HepG2 (cell line): ENCODE results near the gene HEMK1. TPM values are rescaled to one million over a fixed set of nuclear protein-coding genes. Genes with fewer than 3 reads are reported as not detected.

Experiments
- ARHGAP35 ChIP-seq: sonication (generic); formaldehyde crosslinking; IDR thresholded peaks from 2 replicates; pipeline ENCODE4 v1.9.0; 2022; ENCODE audit warnings: mild to moderate bottlenecking, inconsistent platforms, moderate library complexity, missing genetic modification reagents, borderline replicate concordance
- ATF1 ChIP-seq: IDR thresholded peaks from 2 replicates; pipeline ENCODE4 v1.6.1; 2016; ENCODE audit warnings: mild to moderate bottlenecking, control low read depth
- CENPBD1 ChIP-seq: sonication (generic); formaldehyde crosslinking; IDR thresholded peaks from 2 replicates; pipeline ENCODE4 v1.8.0; 2022; ENCODE audit warnings: missing genetic modification reagents, low read depth, mild to moderate bottlenecking, borderline replicate concordance
- ESRRA ChIP-seq: sonication (generic); formaldehyde crosslinking; IDR thresholded peaks from 2 replicates; pipeline ENCODE4 v1.5.1; 2020; ENCODE audit warnings: mild to moderate bottlenecking, low read depth, missing genetic modification reagents
- GPBP1L1 ChIP-seq: sonication (generic); formaldehyde crosslinking; IDR thresholded peaks from 2 replicates; pipeline ENCODE4 v1.5.0; 2020; ENCODE audit warnings: mild to moderate bottlenecking, missing genetic modification reagents
- HES4 ChIP-seq: sonication (generic); formaldehyde crosslinking; IDR thresholded peaks from 2 replicates; pipeline ENCODE4 v1.9.0; 2021; ENCODE audit warnings: mild to moderate bottlenecking, missing genetic modification reagents, borderline replicate concordance
- HOXD1 ChIP-seq: sonication (generic); formaldehyde crosslinking; IDR thresholded peaks from 2 replicates; pipeline ENCODE4 v1.5.0; 2020; ENCODE audit warnings: missing genetic modification reagents
- ISX ChIP-seq: sonication (generic); formaldehyde crosslinking; conservative IDR thresholded peaks from 2 replicates; pipeline ENCODE4 v1.5.0; 2020; ENCODE audit warnings: missing genetic modification reagents
- KDM3A ChIP-seq: IDR thresholded peaks from 2 replicates; pipeline ENCODE4 v1.6.1; 2018; ENCODE audit warnings: low read depth, missing compliant biosample characterization
- NR1H2 ChIP-seq: sonication (generic); formaldehyde crosslinking; IDR thresholded peaks from 2 replicates; pipeline ENCODE4 v1.8.1; 2022; ENCODE audit warnings: low read depth, missing genetic modification reagents, borderline replicate concordance
- NR2F1 ChIP-seq, 2 experiments: fragments of 450-650 bp in 1 of 2; formaldehyde crosslinking in 1 of 2; IDR thresholded peaks; 2 replicates each; pipeline versions ENCODE4 v1.5.0 to v1.6.1; 2016 to 2020; ENCODE audit warnings: mild to moderate bottlenecking in 1 of 2, missing compliant biosample characterization in 1 of 2, missing genetic modification reagents in 1 of 2, moderate library complexity in 1 of 2
- NR2F6 ChIP-seq, 2 experiments: IDR thresholded peaks; 2 replicates each; pipeline ENCODE4 v1.6.1; 2016; ENCODE audit warnings: antibody characterized with exemption in 1 of 2, mild to moderate bottlenecking in 1 of 2
- PHF8 ChIP-seq: sonication (generic); formaldehyde crosslinking; IDR thresholded peaks from 2 replicates; pipeline ENCODE4 v1.5.0; 2020; ENCODE audit warnings: missing genetic modification reagents
- PITX1 ChIP-seq: sonication (generic); formaldehyde crosslinking; IDR thresholded peaks from 2 replicates; pipeline ENCODE4 v1.5.1; 2020; ENCODE audit warnings: mild to moderate bottlenecking, missing genetic modification reagents
- SYNCRIP ChIP-seq: fragments of 200-400 bp; formaldehyde crosslinking; IDR thresholded peaks from 2 replicates; pipeline ENCODE4 v1.6.1; 2018; ENCODE audit warnings: mild to moderate bottlenecking, low read depth, low read length; ENCODE audit not compliant: insufficient read depth
- ZBTB37 ChIP-seq: sonication (generic); formaldehyde crosslinking; IDR thresholded peaks from 2 replicates; pipeline ENCODE4 v1.4.0; 2020; ENCODE audit warnings: mild to moderate bottlenecking, missing genetic modification reagents
- ZBTB7A ChIP-seq: sonication (generic); formaldehyde crosslinking; IDR thresholded peaks from 2 replicates; pipeline ENCODE4 v1.8.0; 2022; ENCODE audit warnings: mild to moderate bottlenecking, missing genetic modification reagents
- ZNF383 ChIP-seq: sonication (generic); formaldehyde crosslinking; IDR thresholded peaks from 2 replicates; pipeline ENCODE4 v1.4.0; 2020; ENCODE audit warnings: missing genetic modification reagents, mild to moderate bottlenecking, borderline replicate concordance
- ZNF780A ChIP-seq: sonication (generic); formaldehyde crosslinking; IDR thresholded peaks from 2 replicates; pipeline ENCODE4 v1.8.0; 2022; ENCODE audit warnings: mild to moderate bottlenecking, missing genetic modification reagents, moderate library complexity
- ZNF891 ChIP-seq: sonication (generic); formaldehyde crosslinking; IDR thresholded peaks from 2 replicates; pipeline ENCODE4 v1.5.0; 2020; ENCODE audit warnings: mild to moderate bottlenecking, missing genetic modification reagents
- polyA plus RNA-seq, 8 experiments: library from polyadenylated mRNA; depleted of rRNA in 3 of 8; stranded (reverse) in 7 of 8; unstranded in 1 of 8; fragments of >200 nt; fragmentation: Illumina TruSeq in 4 of 8; extraction: Trizol in 4 of 8; gene quantifications; 2 replicates each; pipeline versions ENCODE4 v1.2.1 to v1.2.3, GENCODE V29; 2011 to 2016; ENCODE audit warnings: low read depth in 4 of 8, missing spikeins in 1 of 8, mixed read lengths in 1 of 8; ENCODE audit not compliant: insufficient read depth in 1 of 8
- total RNA-seq, 5 experiments: library from RNA; depleted of rRNA; stranded (reverse); fragments of >200 nt; fragmentation: Illumina TruSeq; extraction: Trizol; gene quantifications; 2 replicates each; pipeline ENCODE4 v1.2.3, GENCODE V29; 2016; ENCODE audit warnings: low read depth in 1 of 5
- TF ChIP-seq, protein P1 (sequence below), 2 experiments: fragments of 450-650 bp in 1 of 2; sonication (generic) in 1 of 2; formaldehyde crosslinking; IDR thresholded peaks; 2 replicates each; pipeline versions ENCODE4 v1.5.0 to v1.8.0; 2020 to 2022; ENCODE audit warnings: mild to moderate bottlenecking in 1 of 2, missing genetic modification reagents in 1 of 2
- TF ChIP-seq, protein P2 (sequence below): sonication (generic); formaldehyde crosslinking; IDR thresholded peaks from 2 replicates; pipeline ENCODE4 v1.9.0; 2021; ENCODE audit warnings: missing genetic modification reagents, borderline replicate concordance

HEMK1 gene
- total and polyA plus RNA-seq, 2 of the 13 experiments (the other 11 are each of a cell fraction or from before 2014, with no cell fraction given) = 9.8 to 12.6 TPM

DNA sequence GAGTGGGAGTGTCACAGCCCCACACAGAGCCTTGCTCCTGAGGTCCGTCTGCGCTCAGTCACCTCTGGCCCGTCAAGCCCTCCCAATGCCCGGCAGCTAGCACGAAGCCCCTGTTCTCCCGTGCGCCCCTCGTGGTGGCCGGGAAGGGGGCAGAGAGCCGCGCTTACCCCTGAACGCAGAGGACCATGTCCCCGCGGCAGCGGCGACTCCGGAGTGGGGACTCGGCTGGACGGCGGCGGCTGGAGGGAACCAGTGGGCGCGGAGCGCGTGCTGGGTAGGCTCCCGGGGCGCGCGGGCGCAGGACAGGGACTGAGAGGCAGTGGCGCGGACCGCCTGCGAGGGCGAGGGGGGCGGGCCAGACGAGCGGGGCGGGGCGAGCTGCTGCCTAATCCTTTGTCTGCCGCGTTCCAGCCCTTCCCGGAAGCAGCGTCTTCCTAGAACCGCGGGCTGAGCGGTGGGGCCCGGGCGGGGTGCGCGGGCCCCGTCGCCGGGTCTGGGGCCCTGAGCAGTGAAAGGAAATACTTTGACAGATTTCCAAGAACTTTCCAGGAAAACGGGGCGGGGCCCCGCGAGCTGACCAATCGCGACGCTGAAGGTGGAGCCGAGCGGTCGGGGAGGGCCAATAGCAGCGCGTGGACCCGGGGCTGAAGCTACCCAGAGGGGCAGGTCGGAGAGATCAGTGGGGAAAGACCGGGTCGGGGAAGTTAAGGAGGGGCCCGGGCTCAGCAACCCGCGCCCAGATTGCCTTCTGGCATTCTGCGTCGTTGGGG, 42.3 kb downstream of the HEMK1 start, which contains the start of gene CISH (continued):
- TF ChIP-seq ZBTB37 = no peak
- no peak for TF ChIP-seq ZNF383
- peak; percentile 92 for TF ChIP-seq NR1H2 (CRISPR knock-in tag)
- TF ChIP-seq NR2F1 (CRISPR knock-in tag; IDR thresholded peaks at IDR 0.05) = no peak
- no peak for TF ChIP-seq GPBP1L1
- peak; percentile 65; the same call in 1 of the 2 replicates for TF ChIP-seq HES4
- TF ChIP-seq, protein P1, sequence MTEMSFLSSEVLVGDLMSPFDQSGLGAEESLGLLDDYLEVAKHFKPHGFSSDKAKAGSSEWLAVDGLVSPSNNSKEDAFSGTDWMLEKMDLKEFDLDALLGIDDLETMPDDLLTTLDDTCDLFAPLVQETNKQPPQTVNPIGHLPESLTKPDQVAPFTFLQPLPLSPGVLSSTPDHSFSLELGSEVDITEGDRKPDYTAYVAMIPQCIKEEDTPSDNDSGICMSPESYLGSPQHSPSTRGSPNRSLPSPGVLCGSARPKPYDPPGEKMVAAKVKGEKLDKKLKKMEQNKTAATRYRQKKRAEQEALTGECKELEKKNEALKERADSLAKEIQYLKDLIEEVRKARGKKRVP (CRISPR knock-in tag; IDR thresholded peaks at IDR 0.05) = peak in 1 of 2 experiments; percentile 78; a peak in 2 of 4 replicates
- no peak for TF ChIP-seq ISX (CRISPR knock-in tag)
- peak; percentile 70; the same call in 1 of the 2 replicates for TF ChIP-seq ZNF891 (CRISPR knock-in tag)
- TF ChIP-seq PHF8 = peak; percentile 47
- TF ChIP-seq ESRRA (CRISPR knock-in tag) = peak; percentile 28
- TF ChIP-seq, protein P2, sequence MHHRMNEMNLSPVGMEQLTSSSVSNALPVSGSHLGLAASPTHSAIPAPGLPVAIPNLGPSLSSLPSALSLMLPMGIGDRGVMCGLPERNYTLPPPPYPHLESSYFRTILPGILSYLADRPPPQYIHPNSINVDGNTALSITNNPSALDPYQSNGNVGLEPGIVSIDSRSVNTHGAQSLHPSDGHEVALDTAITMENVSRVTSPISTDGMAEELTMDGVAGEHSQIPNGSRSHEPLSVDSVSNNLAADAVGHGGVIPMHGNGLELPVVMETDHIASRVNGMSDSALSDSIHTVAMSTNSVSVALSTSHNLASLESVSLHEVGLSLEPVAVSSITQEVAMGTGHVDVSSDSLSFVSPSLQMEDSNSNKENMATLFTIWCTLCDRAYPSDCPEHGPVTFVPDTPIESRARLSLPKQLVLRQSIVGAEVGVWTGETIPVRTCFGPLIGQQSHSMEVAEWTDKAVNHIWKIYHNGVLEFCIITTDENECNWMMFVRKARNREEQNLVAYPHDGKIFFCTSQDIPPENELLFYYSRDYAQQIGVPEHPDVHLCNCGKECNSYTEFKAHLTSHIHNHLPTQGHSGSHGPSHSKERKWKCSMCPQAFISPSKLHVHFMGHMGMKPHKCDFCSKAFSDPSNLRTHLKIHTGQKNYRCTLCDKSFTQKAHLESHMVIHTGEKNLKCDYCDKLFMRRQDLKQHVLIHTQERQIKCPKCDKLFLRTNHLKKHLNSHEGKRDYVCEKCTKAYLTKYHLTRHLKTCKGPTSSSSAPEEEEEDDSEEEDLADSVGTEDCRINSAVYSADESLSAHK (CRISPR knock-in tag) = no peak; the same call in 1 of the 2 replicates
- 0 out of 2 replicates have a peak, but pooled peaks have one; percentile 49 for TF ChIP-seq KDM3A (CRISPR knock-in tag)
- no peak for TF ChIP-seq CENPBD1
- TF ChIP-seq ZNF780A (CRISPR knock-in tag) = peak; percentile 65; the same call in 1 of the 2 replicates
- peak; percentile 66; the same call in 1 of the 2 replicates for TF ChIP-seq PITX1 (CRISPR knock-in tag)
- TF ChIP-seq ARHGAP35 = peak; percentile 64; the same call in 1 of the 2 replicates
- TF ChIP-seq NR2F6 (IDR thresholded peaks at IDR 0.05) = no peak
- TF ChIP-seq NR2F6 (CRISPR knock-in tag; IDR thresholded peaks at IDR 0.05) = peak; percentile 45; the same call in 1 of the 2 replicates
- peak; percentile 59; the same call in 1 of the 2 replicates for TF ChIP-seq HOXD1 (CRISPR knock-in tag)
- TF ChIP-seq ATF1 (CRISPR knock-in tag) = no peak
- TF ChIP-seq ZBTB7A (CRISPR knock-in tag) = peak; percentile 85
- no peak for TF ChIP-seq SYNCRIP
